Activated CD4-positive, alpha-beta T cell treated with anti-CD3 and anti-CD28 coated beads, Interleukin-2, amount 10 ng/mL, durations not matched to agents 7 days and 5 days (primary cell): ENCODE data around the gene COA8. TPM values are rescaled to one million over a fixed set of nuclear protein-coding genes. Genes with fewer than 3 reads are reported as not detected.

ENCODE experiments used
- CTCF ChIA-PET: fragments of 350-600 bp; sonication (Branson Sonifier 250); formaldehyde crosslinking; loops from one replicate; lab custom pipeline; 2021; ENCODE audit warnings: antibody characterized with exemption; lab: Charles Lee
- POLR2A ChIA-PET: fragments of 350-600 bp; sonication (Branson Sonifier 250); formaldehyde crosslinking; loops from one replicate; lab custom pipeline; 2021; ENCODE audit warnings: antibody characterized with exemption; lab: Charles Lee
- DNase-seq: peaks from one replicate; pipeline ENCODE4 v3.0.0-alpha.2; 2020
- H3K27ac Mint-ChIP-seq: one replicate; pipeline ENCODE4 v1.8.0; 2021; ENCODE audit warnings: mild to moderate bottlenecking, moderate library complexity, mixed read lengths
- H3K27me3 Mint-ChIP-seq: one replicate; pipeline ENCODE4 v1.8.0; 2021; ENCODE audit warnings: mixed read lengths
- H3K36me3 Mint-ChIP-seq: one replicate; pipeline ENCODE4 v1.8.0; 2021; ENCODE audit warnings: low read depth, mixed read lengths
- H3K4me1 Mint-ChIP-seq: one replicate; pipeline ENCODE4 v1.8.0; 2021; ENCODE audit warnings: mixed read lengths
- H3K4me3 Mint-ChIP-seq: one replicate; pipeline ENCODE4 v1.8.0; 2021; ENCODE audit warnings: mild to moderate bottlenecking, moderate library complexity, mixed read lengths
- H3K9me3 Mint-ChIP-seq: one replicate; pipeline ENCODE4 v1.8.0; 2021; ENCODE audit warnings: mixed read lengths
- total RNA-seq, 2 experiments: library from RNA; stranded (reverse); gene quantifications; one replicate each; pipeline ENCODE4 v1.2.3, GENCODE V29; 2021

The COA8 gene
- total RNA-seq, 2 experiments from 2014 or later, result 24.7 to 24.9 TPM

- H3K27me3 Mint-ChIP-seq, result peaks cover 10% of the 10 kb centered on the region
- peaks cover 32% of the 10 kb centered on the region for H3K4me1 Mint-ChIP-seq
- H3K9me3 Mint-ChIP-seq, result no peaks in the 10 kb centered on the region
- H3K4me3 Mint-ChIP-seq, result no peak overlapping the region
- H3K36me3 Mint-ChIP-seq, result no peaks in the 10 kb centered on the region
- CTCF ChIA-PET, result interaction anchor here (1.2 kb wide), 1 partner anchor 12 kb away, joined by 5 read pairs; no protein-coding TSS in a partner anchor
- H3K27ac Mint-ChIP-seq, result no peak overlapping the region
- no peak for DNase-seq
- POLR2A ChIA-PET, result no interaction called here
These were observed 60.5 kb downstream of the COA8 start for GRCh38 chr14:103623308-103623707.

- no peak for DNase-seq
- Mint-ChIP-seq H3K36me3 (no peaks in the 10 kb centered on the region), H3K9me3 (no peaks in the 10 kb centered on the region), H3K4me3 (no peak overlapping the region), H3K4me1 (peaks cover 32% of the 10 kb centered on the region), H3K27me3 (peaks cover 10% of the 10 kb centered on the region), H3K27ac (peak overlapping the region; percentile 31)
- POLR2A ChIA-PET, result no interaction called here
- CTCF ChIA-PET, result interaction anchor here (0.6 to 1.2 kb wide), 3 partner anchors 9 to 17 kb away, joined by 3 to 5 read pairs (median 4); no protein-coding TSS in a partner anchor
These were observed 61.2 kb downstream of the COA8 start for GRCh38 chr14:103623883-103624482.

GRCh38 chr14:103624860-103625259 lies 62.1 kb downstream of the COA8 start:
- ChIA-PET POLR2A (no interaction called here), CTCF (interaction anchor here (0.6 to 0.7 kb wide), 2 partner anchors 18 to 93 kb away, joined by 3 to 6 read pairs; no protein-coding TSS in a partner anchor)
- Mint-ChIP-seq H3K36me3 (no peaks in the 10 kb centered on the region), H3K27ac (peak overlapping the region; percentile 87), H3K4me1 (peaks cover 32% of the 10 kb centered on the region), H3K4me3 (peak overlapping the region; percentile 57), H3K27me3 (peaks cover 10% of the 10 kb centered on the region), H3K9me3 (no peaks in the 10 kb centered on the region)
- peak; percentile 8 for DNase-seq

GRCh38 chr14:103625356-103626095 lies 62.8 kb downstream of the COA8 start:
- CTCF ChIA-PET, result interaction anchor here (0.6 to 1.1 kb wide), 2 partner anchors 20 to 93 kb away, joined by 3 to 6 read pairs; no protein-coding TSS in a partner anchor
- H3K4me3 Mint-ChIP-seq, result peak overlapping the region; percentile 57
- no peaks in the 10 kb centered on the region for H3K36me3 Mint-ChIP-seq
- H3K27me3 Mint-ChIP-seq, result peaks cover 10% of the 10 kb centered on the region
- no peaks in the 10 kb centered on the region for H3K9me3 Mint-ChIP-seq
- POLR2A ChIA-PET, result no interaction called here
- peak overlapping the region; percentile 87 for H3K27ac Mint-ChIP-seq
- DNase-seq, result peak; percentile 59
- peaks cover 37% of the 10 kb centered on the region for H3K4me1 Mint-ChIP-seq

DNA sequence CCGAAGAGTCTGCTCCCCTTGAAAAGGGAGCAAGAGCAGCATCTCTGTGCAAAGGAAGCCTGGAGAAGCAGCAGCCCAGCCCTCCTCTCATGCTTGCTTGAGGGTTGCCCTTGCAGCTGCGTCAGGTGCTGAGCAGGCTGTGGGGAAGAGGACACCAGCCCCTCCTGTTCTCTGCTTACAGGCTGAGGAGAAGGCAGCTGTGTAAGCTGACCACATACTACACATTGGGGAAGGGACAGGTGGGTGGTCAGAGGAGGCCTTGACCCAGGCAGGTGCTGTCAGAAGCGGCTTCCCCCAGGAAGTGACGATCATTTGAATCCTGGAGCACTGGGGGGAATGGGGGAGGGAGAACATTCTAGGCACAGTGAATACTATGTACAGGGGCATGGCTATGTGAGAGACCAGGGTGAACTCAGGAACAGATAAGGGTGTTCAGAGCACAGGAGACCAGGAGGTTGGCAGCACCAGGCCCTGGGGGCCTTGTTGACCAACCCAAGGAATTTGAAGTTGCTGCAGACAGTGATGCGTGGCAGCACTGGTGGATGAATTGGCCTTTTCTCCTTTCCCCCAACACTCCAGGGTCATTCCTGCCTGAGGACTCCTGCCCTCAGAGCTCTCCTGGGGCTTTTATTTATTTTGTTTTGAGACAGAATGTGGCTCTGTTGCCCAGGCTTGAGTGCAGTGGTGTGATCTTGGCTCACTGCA lies 63.5 kb downstream of the COA8 start:
- peak; percentile 10 for DNase-seq

DNA sequence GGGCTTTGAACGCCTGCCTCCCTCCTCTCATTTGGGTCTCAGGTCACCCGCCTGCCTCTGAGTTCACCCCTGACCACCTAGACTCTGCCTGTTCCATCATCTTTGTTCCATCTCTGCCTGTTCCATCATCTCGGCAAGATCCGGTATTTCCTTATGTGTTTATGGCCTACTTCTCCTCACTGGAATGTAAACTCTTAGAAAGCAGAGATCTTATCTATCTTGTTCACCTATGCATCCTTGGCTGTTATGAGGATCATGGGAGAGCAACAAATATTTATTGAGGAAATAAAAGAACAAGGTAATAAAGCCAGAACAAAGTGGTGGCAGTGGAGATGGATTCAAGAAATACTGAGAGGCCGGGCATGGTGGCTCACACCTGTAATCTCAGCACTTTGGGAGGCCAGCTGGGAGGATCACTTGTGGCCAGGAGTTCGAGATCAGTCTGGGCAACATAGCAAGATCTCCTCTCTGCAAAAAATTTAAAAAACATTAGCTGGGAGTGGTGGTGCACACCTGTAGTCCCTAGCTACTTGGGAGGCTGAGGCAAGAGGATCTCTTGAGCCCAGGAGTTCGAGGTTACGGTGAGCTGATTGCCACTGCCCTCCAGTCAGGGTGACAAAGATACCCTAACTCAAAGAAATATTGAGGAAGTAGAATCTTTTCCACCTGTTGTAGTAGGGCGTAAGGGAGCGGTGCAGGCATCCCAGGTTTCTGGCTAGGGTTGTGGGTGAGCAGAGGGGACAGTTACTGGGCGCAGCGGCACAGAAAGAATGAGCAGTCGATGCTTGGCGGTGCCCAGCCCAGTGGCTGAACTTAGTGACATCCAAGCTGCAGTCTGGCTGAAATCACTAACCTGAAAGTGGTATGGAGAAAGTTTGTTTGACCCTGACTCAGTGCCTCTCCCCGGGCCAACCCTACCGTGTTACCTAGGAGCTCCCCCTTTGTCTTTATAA lies 64.6 kb downstream of the COA8 start:
- Mint-ChIP-seq H3K27ac (peak overlapping the region; percentile 60), H3K9me3 (no peaks in the 10 kb centered on the region), H3K4me1 (peaks cover 41% of the 10 kb centered on the region), H3K36me3 (no peaks in the 10 kb centered on the region), H3K27me3 (peaks cover 2% of the 10 kb centered on the region), H3K4me3 (peak overlapping the region; percentile 84)
- POLR2A ChIA-PET, result no interaction called here
- DNase-seq, result no peak
- CTCF ChIA-PET, result interaction anchor here (0.6 kb wide), 1 partner anchor 258 kb away, joined by 3 read pairs; no protein-coding TSS in a partner anchor

More for the DNA sequence above, 63.5 kb downstream of the COA8 start:
- Mint-ChIP-seq H3K9me3 (no peaks in the 10 kb centered on the region), H3K27me3 (peaks cover 6% of the 10 kb centered on the region), H3K27ac (no peak overlapping the region), H3K36me3 (no peaks in the 10 kb centered on the region), H3K4me1 (peaks cover 41% of the 10 kb centered on the region), H3K4me3 (no peak overlapping the region)
- CTCF ChIA-PET, result interaction anchor here (1.1 kb wide), 1 partner anchor 20 kb away, joined by 3 read pairs; no protein-coding TSS in a partner anchor
- POLR2A ChIA-PET, result no interaction called here

- Mint-ChIP-seq H3K27ac (peak overlapping the region; percentile 91), H3K4me1 (peaks cover 47% of the 10 kb centered on the region), H3K27me3 (no peaks in the 10 kb centered on the region), H3K9me3 (no peaks in the 10 kb centered on the region), H3K36me3 (peaks cover 3% of the 10 kb centered on the region), H3K4me3 (peak overlapping the region; percentile 84)
- ChIA-PET CTCF (interaction anchor here (0.6 kb wide), 1 partner anchor 18 kb away, joined by 3 read pairs; no protein-coding TSS in a partner anchor), POLR2A (no interaction called here)
- DNase-seq, result no peak
These were observed 65.5 kb downstream of the COA8 start for GRCh38 chr14:103628221-103628683.

DNA sequence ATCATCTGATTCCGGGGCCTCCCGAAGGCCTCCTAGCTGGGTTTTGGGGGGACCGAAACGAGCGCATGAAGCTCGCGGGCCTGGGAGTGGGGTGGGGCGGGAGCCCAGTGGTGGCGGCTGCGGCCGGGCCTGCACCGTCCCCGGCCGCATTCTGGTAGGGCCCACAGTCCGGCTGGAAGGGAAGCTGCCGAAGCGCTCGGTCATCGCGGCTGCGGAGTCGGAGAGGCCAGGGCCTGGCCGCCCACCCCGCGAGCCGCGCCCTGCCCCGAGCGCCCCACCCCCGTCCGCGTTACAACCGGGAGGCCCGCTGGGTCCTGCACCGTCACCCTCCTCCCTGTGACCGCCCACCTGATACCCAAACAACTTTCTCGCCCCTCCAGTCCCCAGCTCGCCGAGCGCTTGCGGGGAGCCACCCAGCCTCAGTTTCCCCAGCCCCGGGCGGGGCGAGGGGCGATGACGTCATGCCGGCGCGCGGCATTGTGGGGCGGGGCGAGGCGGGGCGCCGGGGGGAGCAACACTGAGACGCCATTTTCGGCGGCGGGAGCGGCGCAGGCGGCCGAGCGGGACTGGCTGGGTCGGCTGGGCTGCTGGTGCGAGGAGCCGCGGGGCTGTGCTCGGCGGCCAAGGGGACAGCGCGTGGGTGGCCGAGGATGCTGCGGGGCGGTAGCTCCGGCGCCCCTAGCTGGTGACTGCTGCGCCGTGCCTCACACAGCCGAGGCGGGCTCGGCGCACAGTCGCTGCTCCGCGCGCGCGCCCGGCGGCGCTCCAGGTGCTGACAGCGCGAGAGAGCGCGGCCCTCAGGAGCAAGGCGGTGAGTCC lies 66.1 kb downstream of the COA8 start, which contains the start of gene KLC1:
Gene KLC1, plus strand, starts transcription at position 528 of the 819 bp plus-strand sequence. CDS start 25,354 bp downstream, outside the sequence.
- CTCF ChIA-PET, result interaction anchor here (0.6 kb wide), 1 partner anchor 19 kb away, joined by 3 read pairs; no protein-coding TSS in a partner anchor
- POLR2A ChIA-PET, result no interaction called here
- H3K27ac Mint-ChIP-seq, result peak within 1 kb of the TSS; percentile 93

DNA sequence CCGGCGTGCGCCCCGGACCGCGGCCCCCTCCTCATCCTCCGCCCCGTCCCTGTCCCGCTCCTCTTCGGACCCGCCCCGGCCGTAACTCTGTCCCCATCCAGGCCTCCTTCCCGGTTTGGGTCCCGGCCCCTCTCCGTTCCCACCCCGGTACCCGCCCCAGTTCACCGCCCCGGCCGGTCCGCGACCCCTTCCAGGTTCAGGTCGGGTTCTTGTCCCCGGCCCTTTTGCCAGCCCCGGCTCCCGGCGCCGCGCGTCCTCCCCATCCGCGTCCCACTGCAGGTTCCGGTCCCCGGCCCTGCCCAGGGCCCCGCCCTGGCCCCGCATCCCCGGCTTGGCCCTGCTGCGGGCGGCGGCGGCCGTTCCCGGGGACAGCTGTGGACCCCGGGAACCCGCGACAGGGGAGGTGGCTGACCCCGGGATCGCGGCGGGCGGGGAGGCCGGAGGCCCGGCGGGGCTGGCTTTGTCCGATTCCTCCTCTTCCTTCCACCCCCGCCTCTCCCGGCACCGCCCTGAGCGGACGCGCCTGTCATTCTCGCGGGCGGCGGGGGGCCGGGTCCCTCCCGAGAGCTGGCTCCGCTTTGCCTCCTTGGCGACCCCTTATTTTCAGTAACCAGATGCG lies 66.9 kb downstream of the COA8 start:
- POLR2A ChIA-PET, result no interaction called here
- H3K36me3 Mint-ChIP-seq, result peaks cover 3% of the 10 kb centered on the region
- CTCF ChIA-PET, result no interaction called here

More for the DNA sequence above, 66.1 kb downstream of the COA8 start, which contains the start of gene KLC1:
- no peaks in the 10 kb centered on the region for H3K9me3 Mint-ChIP-seq
- peaks cover 3% of the 10 kb centered on the region for H3K36me3 Mint-ChIP-seq
- DNase-seq, result peak; percentile 83
- no peaks in the 10 kb centered on the region for H3K27me3 Mint-ChIP-seq
- H3K4me1 Mint-ChIP-seq, result peaks cover 48% of the 10 kb centered on the region
- H3K4me3 Mint-ChIP-seq, result peak within 1 kb of the TSS; percentile 84

GRCh38 chr14:103630364-103631108 lies 67.8 kb downstream of the COA8 start:
- DNase-seq, result no peak
- Mint-ChIP-seq H3K4me3 (peak overlapping the region; percentile 84), H3K36me3 (peaks cover 3% of the 10 kb centered on the region), H3K4me1 (peaks cover 46% of the 10 kb centered on the region), H3K27me3 (no peaks in the 10 kb centered on the region), H3K27ac (peak overlapping the region; percentile 85), H3K9me3 (no peaks in the 10 kb centered on the region)
- POLR2A ChIA-PET, result interaction anchor here (0.5 kb wide), 1 partner anchor 195 kb away, joined by 4 read pairs; no protein-coding TSS in a partner anchor
- CTCF ChIA-PET, result no interaction called here

More for the DNA sequence above, 66.9 kb downstream of the COA8 start:
- no peaks in the 10 kb centered on the region for H3K9me3 Mint-ChIP-seq
- peak; percentile 62 for DNase-seq
- peak overlapping the region; percentile 84 for H3K4me3 Mint-ChIP-seq
- no peaks in the 10 kb centered on the region for H3K27me3 Mint-ChIP-seq
- peak overlapping the region; percentile 93 for H3K27ac Mint-ChIP-seq
- peaks cover 46% of the 10 kb centered on the region for H3K4me1 Mint-ChIP-seq
